Measurements from ENCODE around the gene ADH4.

Gene ADH4

GRCh38 chr4:99078931-99079624, 65.0 kb downstream of the ADH4 start:
- DNase-seq, result no peak

- no peak for DNase-seq
These were observed 65.8 kb downstream of the ADH4 start for GRCh38 chr4:99078336-99078735.

GRCh38 chr4:99077177-99077576, 66.9 kb downstream of the ADH4 start:
- DNase-seq, result no peak

DNA sequence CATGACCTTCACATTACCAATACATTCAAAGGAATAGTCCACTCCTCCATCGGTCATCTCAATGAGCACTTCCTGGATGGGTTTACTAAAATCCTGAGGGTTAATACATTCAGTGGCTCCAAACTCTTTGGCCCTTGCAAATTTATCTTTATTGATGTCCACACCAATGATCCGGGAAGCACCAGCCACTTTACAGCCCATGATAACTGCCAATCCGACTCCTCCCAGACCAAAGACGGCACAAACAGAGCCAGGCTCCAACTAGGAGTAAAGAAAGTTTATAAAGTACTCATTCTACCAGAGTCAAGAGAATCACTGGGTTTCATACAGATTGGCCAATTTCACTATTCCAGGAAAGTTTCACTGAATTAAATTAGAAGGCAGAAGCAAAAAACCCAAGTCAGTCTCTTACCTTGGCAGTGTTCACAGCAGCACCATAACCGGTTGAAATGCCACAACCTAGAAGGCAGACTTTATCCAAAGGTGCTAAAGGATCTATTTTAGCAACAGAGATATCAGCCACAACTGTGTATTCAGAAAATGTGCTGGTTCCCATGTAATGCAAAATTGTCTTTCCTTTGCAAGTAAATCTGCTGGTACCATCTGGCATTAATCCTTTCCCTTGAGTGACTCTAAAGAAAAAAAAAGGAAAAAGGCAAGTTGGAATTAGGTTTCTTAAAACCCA, 67.7 kb downstream of the ADH4 start:
- no peak for DNase-seq

GRCh38 chr4:99074816-99075215, 69.3 kb downstream of the ADH4 start:
- no peak for DNase-seq
